GM23338 (cell line): ENCODE data around the gene SORCS2. TPM values are rescaled to one million over a fixed set of nuclear protein-coding genes. Genes with fewer than 3 reads are reported as not detected.

Source experiments
- ATAC-seq: fragments of 200-7000 bp; cut with Tn5 transposase; 3 replicates; pipeline ENCODE4 v1.9.1; 2020
- DNase-seq: peaks from one replicate; pipeline ENCODE4 v3.0.0-alpha.2; 2015; ENCODE audit warnings: low spot score
- H2AFZ ChIP-seq: fragments of 200-600 bp; sonication (generic); 2 replicates; pipeline ENCODE4 v1.8.0; 2016; ENCODE audit warnings: antibody characterized with exemption, mild to moderate bottlenecking, moderate library complexity
- H3F3A ChIP-seq: fragments of 200-600 bp; sonication (generic); replicated peaks from 2 replicates; pipeline ENCODE4 v1.8.0; 2017; ENCODE audit warnings: antibody characterized with exemption, mixed run types, low read depth
- H3K27ac ChIP-seq: fragments of 200-600 bp; sonication (generic); 2 replicates; pipeline ENCODE4 v1.6.1; 2016; ENCODE audit warnings: low read depth
- H3K27me3 ChIP-seq: fragments of 200-600 bp; sonication (generic); 2 replicates; pipeline ENCODE4 v1.8.0; 2016; ENCODE audit warnings: mild to moderate bottlenecking, mixed run types, moderate library complexity; ENCODE audit not compliant: insufficient read depth
- H3K36me3 ChIP-seq: fragments of 200-600 bp; sonication (generic); 2 replicates; pipeline ENCODE4 v1.8.0; 2016; ENCODE audit warnings: mild to moderate bottlenecking; ENCODE audit not compliant: insufficient read depth
- H3K4me1 ChIP-seq: fragments of 200-600 bp; sonication (generic); 2 replicates; pipeline ENCODE4 v1.8.0; 2016; ENCODE audit warnings: mild to moderate bottlenecking, moderate library complexity; ENCODE audit not compliant: insufficient read depth
- H3K4me2 ChIP-seq: fragments of 200-600 bp; sonication (generic); 2 replicates; pipeline ENCODE4 v1.7.1; 2017; ENCODE audit warnings: mixed run types
- H3K4me3 ChIP-seq: fragments of 200-600 bp; sonication (generic); 2 replicates; pipeline ENCODE4 v1.6.1; 2016; ENCODE audit warnings: mixed run types
- H3K79me2 ChIP-seq: fragments of 200-600 bp; sonication (generic); replicated peaks from 2 replicates; pipeline ENCODE4 v1.8.0; 2017; ENCODE audit warnings: mild to moderate bottlenecking; ENCODE audit not compliant: insufficient read depth
- H3K9me2 ChIP-seq: fragments of 200-600 bp; sonication (generic); 2 replicates; pipeline ENCODE4 v1.8.0; 2017; ENCODE audit not compliant: insufficient read depth
- H4K20me1 ChIP-seq: fragments of 200-600 bp; sonication (generic); replicated peaks from 2 replicates; pipeline ENCODE4 v1.8.0; 2017; ENCODE audit warnings: mild to moderate bottlenecking; ENCODE audit not compliant: insufficient read depth
- H3K27ac Mint-ChIP-seq: 2 replicates; pipeline ENCODE4 v1.8.0; 2020; ENCODE audit warnings: inconsistent platforms, mild to moderate bottlenecking, moderate library complexity, mixed read lengths
- H3K27me3 Mint-ChIP-seq: 3 replicates; pipeline ENCODE4 v1.8.0; 2022; ENCODE audit warnings: low read depth, mild to moderate bottlenecking, moderate library complexity, mixed read lengths, inconsistent platforms; ENCODE audit not compliant: insufficient read depth, poor library complexity
- H3K36me3 Mint-ChIP-seq: 3 replicates; pipeline ENCODE4 v1.8.0; 2021; ENCODE audit warnings: low read depth, mild to moderate bottlenecking, inconsistent platforms, moderate library complexity, mixed read lengths
- H3K4me1 Mint-ChIP-seq: 3 replicates; pipeline ENCODE4 v1.8.0; 2020; ENCODE audit warnings: mild to moderate bottlenecking, inconsistent platforms, mixed read lengths
- H3K4me3 Mint-ChIP-seq: 3 replicates; pipeline ENCODE4 v1.8.0; 2021; ENCODE audit warnings: moderate library complexity, mild to moderate bottlenecking, inconsistent platforms, mixed read lengths
- H3K9me3 Mint-ChIP-seq: 3 replicates; pipeline ENCODE4 v1.8.0; 2020; ENCODE audit warnings: moderate library complexity, mild to moderate bottlenecking, inconsistent platforms, mixed read lengths
- CREB1 ChIP-seq: fragments of 250-450 bp; sonication (Bioruptor Pico); IDR thresholded peaks from 2 replicates; pipeline ENCODE4 v1.5.0; 2020; ENCODE audit warnings: low read depth, mild to moderate bottlenecking, moderate library complexity
- EZH2 ChIP-seq: fragments of 200-600 bp; sonication (generic); IDR thresholded peaks from one replicate; pipeline ENCODE4 v1.8.0; 2017; ENCODE audit warnings: antibody characterized with exemption, mild to moderate bottlenecking, low read depth; ENCODE audit not compliant: unreplicated experiment
- EZH2phosphoT487 ChIP-seq: fragments of 200-600 bp; sonication (generic); IDR thresholded peaks from one replicate; pipeline ENCODE4 v1.8.1; 2018; ENCODE audit warnings: antibody characterized with exemption; ENCODE audit not compliant: unreplicated experiment
- JUNB ChIP-seq: IDR thresholded peaks from one replicate; pipeline ENCODE4 v1.6.1; 2016; ENCODE audit warnings: antibody characterized with exemption; ENCODE audit not compliant: unreplicated experiment
- NANOG ChIP-seq: IDR thresholded peaks from 2 replicates; pipeline ENCODE4 v1.6.1; 2016; ENCODE audit warnings: antibody characterized with exemption, borderline replicate concordance
- POLR2AphosphoS5 ChIP-seq: IDR thresholded peaks from 2 replicates; pipeline ENCODE4 v1.6.1; 2016; ENCODE audit warnings: antibody characterized with exemption, low read depth
- STAT1 ChIP-seq: IDR thresholded peaks from one replicate; pipeline ENCODE4 v1.6.1; 2016; ENCODE audit warnings: antibody characterized with exemption; ENCODE audit not compliant: unreplicated experiment
- ZNF114 ChIP-seq: fragments of 250-450 bp; sonication (Bioruptor Pico); IDR thresholded peaks from 2 replicates; pipeline ENCODE4 v1.5.0; 2020; ENCODE audit warnings: mild to moderate bottlenecking, moderate library complexity
- ZNF331 ChIP-seq: fragments of 250-450 bp; sonication (Bioruptor Pico); IDR thresholded peaks from 2 replicates; pipeline ENCODE4 v1.5.0; 2020; ENCODE audit warnings: low read depth, mild to moderate bottlenecking, moderate library complexity
- polyA plus RNA-seq: library from polyadenylated mRNA; unstranded; fragments of >200 nt; fragmentation: Nextera tagmentation; extraction: Ambion mirVana; gene quantifications from 2 replicates; pipeline ENCODE4 v1.2.1, GENCODE V29; 2016
- total RNA-seq: library from RNA; depleted of rRNA; stranded (reverse); fragments of >200 nt; shearing (Covaris generic); gene quantifications from 2 replicates; pipeline ENCODE4 v1.2.3, GENCODE V29; 2014
- TF ChIP-seq, protein P1 (sequence below), 2 experiments: fragments of 200-600 bp in 1 of 2; sonication (generic) in 1 of 2; conservative IDR thresholded peaks; 2 replicates each; pipeline versions ENCODE4 v1.5.1 to v1.6.1; 2016 to 2017; ENCODE audit warnings: antibody characterized with exemption in 2 of 2, low read depth in 2 of 2, mild to moderate bottlenecking in 2 of 2, moderate library complexity in 1 of 2
- TF ChIP-seq, protein P2 (sequence below): IDR thresholded peaks from 2 replicates; pipeline ENCODE4 v1.6.1; 2016; ENCODE audit warnings: antibody characterized with exemption
- TF ChIP-seq, protein P3 (sequence below): IDR thresholded peaks from one replicate; pipeline ENCODE4 v1.6.1; 2018; ENCODE audit warnings: antibody characterized with exemption; ENCODE audit not compliant: unreplicated experiment
- TF ChIP-seq, protein P4 (sequence below): fragments of 250-450 bp; sonication (Bioruptor Pico); IDR thresholded peaks from 2 replicates; pipeline ENCODE4 v1.5.0; 2020; ENCODE audit warnings: mild to moderate bottlenecking, moderate library complexity

SORCS2 gene
- total and polyA plus RNA-seq, 2 experiments from 2014 or later, result 0.47 to 2.4 TPM

DNA sequence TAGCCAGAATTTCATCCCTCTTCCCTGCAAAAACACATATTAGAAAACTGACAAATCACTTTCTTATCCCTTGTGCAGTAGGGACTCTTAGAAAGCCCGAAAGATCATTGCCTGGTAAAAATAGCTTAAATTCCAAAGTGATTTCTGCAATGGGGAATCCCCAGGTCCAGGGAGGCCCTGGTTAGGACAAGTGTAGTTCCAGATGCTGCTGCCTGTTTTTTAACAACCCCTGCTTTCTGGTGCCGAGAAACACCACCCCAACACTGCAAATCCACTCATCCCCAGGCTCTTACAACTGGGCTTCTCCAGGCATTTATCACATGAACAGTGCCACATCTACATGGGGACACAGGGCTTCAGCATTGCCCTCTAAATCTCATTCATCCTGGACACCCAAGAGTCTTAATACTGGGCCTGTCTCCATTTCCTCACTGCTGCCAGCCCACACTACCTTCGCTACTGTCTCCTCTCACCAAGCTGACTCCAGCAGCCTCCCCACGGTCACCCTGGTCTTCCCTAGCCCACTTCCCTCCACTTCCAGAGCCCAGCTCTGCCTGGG, 354.6 kb downstream of the SORCS2 start:
- H3K27ac ChIP-seq, result no peak overlapping the region
- Mint-ChIP-seq H3K4me3 (no peak overlapping the region), H3K27me3 (peaks cover 6% of the 10 kb centered on the region), H3K9me3 (peaks cover 22% of the 10 kb centered on the region), H3K36me3 (no peaks in the 10 kb centered on the region; the same call in 2 of the 3 replicates), H3K27ac (no peak overlapping the region), H3K4me1 (no peaks in the 10 kb centered on the region; the same call in 2 of the 3 replicates)
- ATAC-seq (no peak), DNase-seq (no peak)
- H3K4me3 ChIP-seq, result no peak overlapping the region
- no peak overlapping the region for H3K4me2 ChIP-seq
- TF ChIP-seq CREB1 (CRISPR knock-in tag) (no peak), JUNB (no peak), NANOG (no peak), ZNF331 (no peak), STAT1 (no peak), EZH2phosphoT487 (no peak), ZNF114 (no peak), POLR2AphosphoS5 (no peak), EZH2 (no peak)
- TF ChIP-seq, protein P1, sequence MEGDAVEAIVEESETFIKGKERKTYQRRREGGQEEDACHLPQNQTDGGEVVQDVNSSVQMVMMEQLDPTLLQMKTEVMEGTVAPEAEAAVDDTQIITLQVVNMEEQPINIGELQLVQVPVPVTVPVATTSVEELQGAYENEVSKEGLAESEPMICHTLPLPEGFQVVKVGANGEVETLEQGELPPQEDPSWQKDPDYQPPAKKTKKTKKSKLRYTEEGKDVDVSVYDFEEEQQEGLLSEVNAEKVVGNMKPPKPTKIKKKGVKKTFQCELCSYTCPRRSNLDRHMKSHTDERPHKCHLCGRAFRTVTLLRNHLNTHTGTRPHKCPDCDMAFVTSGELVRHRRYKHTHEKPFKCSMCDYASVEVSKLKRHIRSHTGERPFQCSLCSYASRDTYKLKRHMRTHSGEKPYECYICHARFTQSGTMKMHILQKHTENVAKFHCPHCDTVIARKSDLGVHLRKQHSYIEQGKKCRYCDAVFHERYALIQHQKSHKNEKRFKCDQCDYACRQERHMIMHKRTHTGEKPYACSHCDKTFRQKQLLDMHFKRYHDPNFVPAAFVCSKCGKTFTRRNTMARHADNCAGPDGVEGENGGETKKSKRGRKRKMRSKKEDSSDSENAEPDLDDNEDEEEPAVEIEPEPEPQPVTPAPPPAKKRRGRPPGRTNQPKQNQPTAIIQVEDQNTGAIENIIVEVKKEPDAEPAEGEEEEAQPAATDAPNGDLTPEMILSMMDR (conservative IDR thresholded peaks at IDR 0.05; ENCODE audit: low read depth in 2 of 2), result no peak
- TF ChIP-seq, protein P2, sequence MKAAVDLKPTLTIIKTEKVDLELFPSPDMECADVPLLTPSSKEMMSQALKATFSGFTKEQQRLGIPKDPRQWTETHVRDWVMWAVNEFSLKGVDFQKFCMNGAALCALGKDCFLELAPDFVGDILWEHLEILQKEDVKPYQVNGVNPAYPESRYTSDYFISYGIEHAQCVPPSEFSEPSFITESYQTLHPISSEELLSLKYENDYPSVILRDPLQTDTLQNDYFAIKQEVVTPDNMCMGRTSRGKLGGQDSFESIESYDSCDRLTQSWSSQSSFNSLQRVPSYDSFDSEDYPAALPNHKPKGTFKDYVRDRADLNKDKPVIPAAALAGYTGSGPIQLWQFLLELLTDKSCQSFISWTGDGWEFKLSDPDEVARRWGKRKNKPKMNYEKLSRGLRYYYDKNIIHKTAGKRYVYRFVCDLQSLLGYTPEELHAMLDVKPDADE, result no peak
- TF ChIP-seq, protein P3, sequence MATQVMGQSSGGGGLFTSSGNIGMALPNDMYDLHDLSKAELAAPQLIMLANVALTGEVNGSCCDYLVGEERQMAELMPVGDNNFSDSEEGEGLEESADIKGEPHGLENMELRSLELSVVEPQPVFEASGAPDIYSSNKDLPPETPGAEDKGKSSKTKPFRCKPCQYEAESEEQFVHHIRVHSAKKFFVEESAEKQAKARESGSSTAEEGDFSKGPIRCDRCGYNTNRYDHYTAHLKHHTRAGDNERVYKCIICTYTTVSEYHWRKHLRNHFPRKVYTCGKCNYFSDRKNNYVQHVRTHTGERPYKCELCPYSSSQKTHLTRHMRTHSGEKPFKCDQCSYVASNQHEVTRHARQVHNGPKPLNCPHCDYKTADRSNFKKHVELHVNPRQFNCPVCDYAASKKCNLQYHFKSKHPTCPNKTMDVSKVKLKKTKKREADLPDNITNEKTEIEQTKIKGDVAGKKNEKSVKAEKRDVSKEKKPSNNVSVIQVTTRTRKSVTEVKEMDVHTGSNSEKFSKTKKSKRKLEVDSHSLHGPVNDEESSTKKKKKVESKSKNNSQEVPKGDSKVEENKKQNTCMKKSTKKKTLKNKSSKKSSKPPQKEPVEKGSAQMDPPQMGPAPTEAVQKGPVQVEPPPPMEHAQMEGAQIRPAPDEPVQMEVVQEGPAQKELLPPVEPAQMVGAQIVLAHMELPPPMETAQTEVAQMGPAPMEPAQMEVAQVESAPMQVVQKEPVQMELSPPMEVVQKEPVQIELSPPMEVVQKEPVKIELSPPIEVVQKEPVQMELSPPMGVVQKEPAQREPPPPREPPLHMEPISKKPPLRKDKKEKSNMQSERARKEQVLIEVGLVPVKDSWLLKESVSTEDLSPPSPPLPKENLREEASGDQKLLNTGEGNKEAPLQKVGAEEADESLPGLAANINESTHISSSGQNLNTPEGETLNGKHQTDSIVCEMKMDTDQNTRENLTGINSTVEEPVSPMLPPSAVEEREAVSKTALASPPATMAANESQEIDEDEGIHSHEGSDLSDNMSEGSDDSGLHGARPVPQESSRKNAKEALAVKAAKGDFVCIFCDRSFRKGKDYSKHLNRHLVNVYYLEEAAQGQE, result no peak
- TF ChIP-seq, protein P4, sequence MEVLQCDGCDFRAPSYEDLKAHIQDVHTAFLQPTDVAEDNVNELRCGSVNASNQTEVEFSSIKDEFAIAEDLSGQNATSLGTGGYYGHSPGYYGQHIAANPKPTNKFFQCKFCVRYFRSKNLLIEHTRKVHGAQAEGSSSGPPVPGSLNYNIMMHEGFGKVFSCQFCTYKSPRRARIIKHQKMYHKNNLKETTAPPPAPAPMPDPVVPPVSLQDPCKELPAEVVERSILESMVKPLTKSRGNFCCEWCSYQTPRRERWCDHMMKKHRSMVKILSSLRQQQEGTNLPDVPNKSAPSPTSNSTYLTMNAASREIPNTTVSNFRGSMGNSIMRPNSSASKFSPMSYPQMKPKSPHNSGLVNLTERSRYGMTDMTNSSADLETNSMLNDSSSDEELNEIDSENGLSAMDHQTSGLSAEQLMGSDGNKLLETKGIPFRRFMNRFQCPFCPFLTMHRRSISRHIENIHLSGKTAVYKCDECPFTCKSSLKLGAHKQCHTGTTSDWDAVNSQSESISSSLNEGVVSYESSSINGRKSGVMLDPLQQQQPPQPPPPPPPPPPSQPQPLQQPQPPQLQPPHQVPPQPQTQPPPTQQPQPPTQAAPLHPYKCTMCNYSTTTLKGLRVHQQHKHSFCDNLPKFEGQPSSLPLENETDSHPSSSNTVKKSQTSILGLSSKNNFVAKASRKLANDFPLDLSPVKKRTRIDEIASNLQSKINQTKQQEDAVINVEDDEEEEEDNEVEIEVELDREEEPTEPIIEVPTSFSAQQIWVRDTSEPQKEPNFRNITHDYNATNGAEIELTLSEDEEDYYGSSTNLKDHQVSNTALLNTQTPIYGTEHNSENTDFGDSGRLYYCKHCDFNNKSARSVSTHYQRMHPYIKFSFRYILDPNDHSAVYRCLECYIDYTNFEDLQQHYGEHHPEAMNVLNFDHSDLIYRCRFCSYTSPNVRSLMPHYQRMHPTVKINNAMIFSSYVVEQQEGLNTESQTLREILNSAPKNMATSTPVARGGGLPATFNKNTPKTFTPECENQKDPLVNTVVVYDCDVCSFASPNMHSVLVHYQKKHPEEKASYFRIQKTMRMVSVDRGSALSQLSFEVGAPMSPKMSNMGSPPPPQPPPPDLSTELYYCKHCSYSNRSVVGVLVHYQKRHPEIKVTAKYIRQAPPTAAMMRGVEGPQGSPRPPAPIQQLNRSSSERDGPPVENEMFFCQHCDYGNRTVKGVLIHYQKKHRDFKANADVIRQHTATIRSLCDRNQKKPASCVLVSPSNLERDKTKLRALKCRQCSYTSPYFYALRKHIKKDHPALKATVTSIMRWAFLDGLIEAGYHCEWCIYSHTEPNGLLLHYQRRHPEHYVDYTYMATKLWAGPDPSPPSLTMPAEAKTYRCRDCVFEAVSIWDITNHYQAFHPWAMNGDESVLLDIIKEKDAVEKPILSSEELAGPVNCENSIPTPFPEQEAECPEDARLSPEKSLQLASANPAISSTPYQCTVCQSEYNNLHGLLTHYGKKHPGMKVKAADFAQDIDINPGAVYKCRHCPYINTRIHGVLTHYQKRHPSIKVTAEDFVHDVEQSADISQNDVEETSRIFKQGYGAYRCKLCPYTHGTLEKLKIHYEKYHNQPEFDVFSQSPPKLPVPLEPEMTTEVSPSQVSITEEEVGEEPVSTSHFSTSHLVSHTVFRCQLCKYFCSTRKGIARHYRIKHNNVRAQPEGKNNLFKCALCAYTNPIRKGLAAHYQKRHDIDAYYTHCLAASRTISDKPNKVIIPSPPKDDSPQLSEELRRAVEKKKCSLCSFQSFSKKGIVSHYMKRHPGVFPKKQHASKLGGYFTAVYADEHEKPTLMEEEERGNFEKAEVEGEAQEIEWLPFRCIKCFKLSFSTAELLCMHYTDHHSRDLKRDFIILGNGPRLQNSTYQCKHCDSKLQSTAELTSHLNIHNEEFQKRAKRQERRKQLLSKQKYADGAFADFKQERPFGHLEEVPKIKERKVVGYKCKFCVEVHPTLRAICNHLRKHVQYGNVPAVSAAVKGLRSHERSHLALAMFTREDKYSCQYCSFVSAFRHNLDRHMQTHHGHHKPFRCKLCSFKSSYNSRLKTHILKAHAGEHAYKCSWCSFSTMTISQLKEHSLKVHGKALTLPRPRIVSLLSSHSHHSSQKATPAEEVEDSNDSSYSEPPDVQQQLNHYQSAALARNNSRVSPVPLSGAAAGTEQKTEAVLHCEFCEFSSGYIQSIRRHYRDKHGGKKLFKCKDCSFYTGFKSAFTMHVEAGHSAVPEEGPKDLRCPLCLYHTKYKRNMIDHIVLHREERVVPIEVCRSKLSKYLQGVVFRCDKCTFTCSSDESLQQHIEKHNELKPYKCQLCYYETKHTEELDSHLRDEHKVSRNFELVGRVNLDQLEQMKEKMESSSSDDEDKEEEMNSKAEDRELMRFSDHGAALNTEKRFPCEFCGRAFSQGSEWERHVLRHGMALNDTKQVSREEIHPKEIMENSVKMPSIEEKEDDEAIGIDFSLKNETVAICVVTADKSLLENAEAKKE (CRISPR knock-in tag), result no peak
- no peaks in the 10 kb centered on the region for H3K27me3 ChIP-seq
- no peak overlapping the region for H2AFZ ChIP-seq
- H3K36me3 ChIP-seq, result no peaks in the 10 kb centered on the region
- H4K20me1 ChIP-seq, result no peaks in the 10 kb centered on the region
- 0 out of 2 replicates have a peak, but pooled peaks cover 4% of the 10 kb centered on the region for H3K9me2 ChIP-seq
- H3K4me1 ChIP-seq, result no peaks in the 10 kb centered on the region
- no peaks in the 10 kb centered on the region for H3K79me2 ChIP-seq
- H3F3A ChIP-seq, result no peaks in the 10 kb centered on the region
